Calu3 (cell line): Measurements from ENCODE around the gene ARMC2. TPM values are rescaled to one million over a fixed set of nuclear protein-coding genes. Genes with fewer than 3 reads are reported as not detected.
A peak's percentile ranks its signal among the peaks of the same experiment; 100 is the strongest.

Experiments used
- BruUV-seq: library from RNA; stranded (reverse); fragments of 400-500 nt; replicated peaks from 2 replicates; lab custom pipeline; 2021; lab: Mats Ljungman, UMichigan
- CTCF ChIA-PET: fragments of 300-600 bp; sonication (Branson Sonifier 250); formaldehyde crosslinking; loops from one replicate; lab custom pipeline; 2022; ENCODE audit warnings: antibody characterized with exemption; lab: Charles Lee
- DNase-seq: peaks from one replicate; pipeline ENCODE4 v3.0.0; 2022
- H3K27ac Mint-ChIP-seq: one replicate; pipeline ENCODE4 v1.8.0; 2022; ENCODE audit warnings: mixed read lengths; ENCODE audit not compliant: unreplicated experiment
- H3K27me3 Mint-ChIP-seq: one replicate; pipeline ENCODE4 v1.8.0; 2022; ENCODE audit warnings: mixed read lengths; ENCODE audit not compliant: unreplicated experiment
- H3K36me3 Mint-ChIP-seq: one replicate; pipeline ENCODE4 v1.8.0; 2022; ENCODE audit warnings: mild to moderate bottlenecking, moderate library complexity, mixed read lengths; ENCODE audit not compliant: insufficient read depth, unreplicated experiment
- H3K4me1 Mint-ChIP-seq: one replicate; pipeline ENCODE4 v1.8.0; 2022; ENCODE audit warnings: mild to moderate bottlenecking, low read depth, mixed read lengths; ENCODE audit not compliant: unreplicated experiment
- H3K4me3 Mint-ChIP-seq: one replicate; pipeline ENCODE4 v1.8.0; 2022; ENCODE audit warnings: mild to moderate bottlenecking, low read depth, moderate library complexity, mixed read lengths; ENCODE audit not compliant: unreplicated experiment
- H3K9me3 Mint-ChIP-seq: one replicate; pipeline ENCODE4 v1.8.0; 2022; ENCODE audit warnings: low read depth, mixed read lengths; ENCODE audit not compliant: unreplicated experiment
- intact Hi-C: fragments of 100-400 bp; cut with micrococcal nuclease; formaldehyde crosslinking; loops from one replicate; pipeline ENCODE4 v1.10.0; 2022; ENCODE audit not compliant: unreplicated experiment
- total RNA-seq: library from RNA; stranded (reverse); gene quantifications from 2 replicates; pipeline ENCODE4 v1.2.3, GENCODE V29; 2022
- TF ChIP-seq, protein P1 (sequence below): fragments of 200-600 bp; IDR thresholded peaks from one replicate; pipeline ENCODE4 v1.8.0; 2022; ENCODE audit warnings: antibody characterized with exemption; ENCODE audit not compliant: unreplicated experiment

ARMC2 gene
- total RNA-seq, 1 experiment from 2014 or later: 7.1 TPM

DNA sequence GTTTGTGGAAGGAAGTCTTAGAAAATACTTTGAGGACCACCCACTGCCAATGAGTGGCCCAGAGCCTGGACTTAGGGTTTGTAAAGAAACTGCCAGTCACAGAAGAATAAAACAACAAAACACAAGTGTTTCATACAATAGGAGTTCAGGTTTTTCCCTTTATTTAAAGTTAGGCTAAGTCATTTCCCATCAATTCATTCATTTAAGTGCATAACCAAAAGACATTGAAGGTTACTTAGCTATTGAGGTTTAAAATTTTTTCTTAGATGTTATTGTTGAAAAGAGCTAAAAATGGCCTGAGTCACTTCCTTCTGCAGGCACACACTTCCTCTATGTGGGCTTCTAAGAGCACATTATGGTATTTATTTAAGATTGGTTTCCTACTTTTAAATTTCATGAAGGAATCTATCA is 54.2 kb downstream of the ARMC2 start:
- Mint-ChIP-seq H3K27ac (no peak overlapping the region), H3K9me3 (no peaks in the 10 kb centered on the region), H3K27me3 (no peaks in the 10 kb centered on the region), H3K4me1 (peaks cover 9% of the 10 kb centered on the region), H3K36me3 (no peaks in the 10 kb centered on the region), H3K4me3 (no peak overlapping the region)
- no TSS peak for BruUV-seq
- DNase-seq: no peak
- CTCF ChIA-PET: interaction anchor here (0.6 kb wide), 1 partner anchor 171 kb away, joined by 3 read pairs; no protein-coding TSS in a partner anchor
- intact Hi-C loops: loop anchor here (2.0 kb wide), 1 partner anchor 148 kb away; no protein-coding TSS in a partner anchor
- TF ChIP-seq, protein P1, sequence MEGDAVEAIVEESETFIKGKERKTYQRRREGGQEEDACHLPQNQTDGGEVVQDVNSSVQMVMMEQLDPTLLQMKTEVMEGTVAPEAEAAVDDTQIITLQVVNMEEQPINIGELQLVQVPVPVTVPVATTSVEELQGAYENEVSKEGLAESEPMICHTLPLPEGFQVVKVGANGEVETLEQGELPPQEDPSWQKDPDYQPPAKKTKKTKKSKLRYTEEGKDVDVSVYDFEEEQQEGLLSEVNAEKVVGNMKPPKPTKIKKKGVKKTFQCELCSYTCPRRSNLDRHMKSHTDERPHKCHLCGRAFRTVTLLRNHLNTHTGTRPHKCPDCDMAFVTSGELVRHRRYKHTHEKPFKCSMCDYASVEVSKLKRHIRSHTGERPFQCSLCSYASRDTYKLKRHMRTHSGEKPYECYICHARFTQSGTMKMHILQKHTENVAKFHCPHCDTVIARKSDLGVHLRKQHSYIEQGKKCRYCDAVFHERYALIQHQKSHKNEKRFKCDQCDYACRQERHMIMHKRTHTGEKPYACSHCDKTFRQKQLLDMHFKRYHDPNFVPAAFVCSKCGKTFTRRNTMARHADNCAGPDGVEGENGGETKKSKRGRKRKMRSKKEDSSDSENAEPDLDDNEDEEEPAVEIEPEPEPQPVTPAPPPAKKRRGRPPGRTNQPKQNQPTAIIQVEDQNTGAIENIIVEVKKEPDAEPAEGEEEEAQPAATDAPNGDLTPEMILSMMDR: no peak

DNA sequence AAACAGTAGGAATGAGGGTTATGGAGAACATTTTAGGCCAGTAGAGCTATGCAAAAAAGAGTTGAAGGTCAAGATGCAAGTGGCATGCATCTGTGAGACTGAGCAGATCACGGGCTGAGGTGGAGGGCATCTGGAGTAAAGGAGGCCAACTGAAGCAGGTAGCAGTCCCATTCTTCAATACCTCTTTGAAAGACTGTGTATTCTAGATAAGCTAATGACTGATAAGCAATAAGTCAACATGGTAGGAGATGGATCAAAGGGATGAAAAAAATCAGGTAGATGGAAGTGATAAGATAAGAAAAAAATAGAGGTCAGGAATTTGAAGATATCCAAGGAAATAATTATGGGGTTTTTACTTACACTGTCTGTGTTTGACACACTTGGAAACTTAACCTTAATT is 55.6 kb downstream of the ARMC2 start:
- CTCF ChIA-PET: interaction anchor here (1.2 kb wide), 1 partner anchor 15 kb away, joined by 4 read pairs; no protein-coding TSS in a partner anchor
- H3K27ac Mint-ChIP-seq: no peak overlapping the region
- no peaks in the 10 kb centered on the region for H3K9me3 Mint-ChIP-seq
- no peaks in the 10 kb centered on the region for H3K36me3 Mint-ChIP-seq
- no peaks in the 10 kb centered on the region for H3K27me3 Mint-ChIP-seq
- no TSS peak for BruUV-seq
- H3K4me1 Mint-ChIP-seq: peaks cover 9% of the 10 kb centered on the region
- intact Hi-C loops: loop anchor here (2.0 kb wide), 1 partner anchor 147 kb away; no protein-coding TSS in a partner anchor
- TF ChIP-seq, protein P1: no peak
- DNase-seq: no peak
- H3K4me3 Mint-ChIP-seq: no peak overlapping the region

DNA sequence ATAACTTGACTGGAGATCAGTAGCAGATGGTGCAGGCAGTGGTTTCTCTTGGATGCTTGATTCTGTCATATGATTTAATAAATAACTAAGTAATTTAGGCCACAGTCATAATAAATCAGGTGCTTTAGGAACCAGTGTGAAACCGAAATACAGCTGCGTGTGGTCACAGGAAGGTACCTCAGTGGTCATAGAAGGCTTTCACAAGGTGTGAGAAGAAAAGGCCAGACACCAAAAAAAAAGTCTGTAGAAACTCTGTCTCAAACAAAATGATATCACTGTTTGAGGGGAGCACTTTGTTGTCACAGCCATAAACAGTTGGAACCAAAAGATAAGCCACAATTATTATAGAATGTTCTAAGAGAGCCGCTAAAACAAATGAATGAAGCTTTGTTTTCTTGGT is 56.5 kb downstream of the ARMC2 start:
- no TSS peak for BruUV-seq
- CTCF ChIA-PET: interaction anchor here (0.6 to 1.2 kb wide), 3 partner anchors 10 to 247 kb away, joined by 3 to 4 read pairs (median 4); no protein-coding TSS in a partner anchor
- H3K4me1 Mint-ChIP-seq: peaks cover 9% of the 10 kb centered on the region
- TF ChIP-seq, protein P1: no peak
- no peaks in the 10 kb centered on the region for H3K36me3 Mint-ChIP-seq
- H3K27me3 Mint-ChIP-seq: no peaks in the 10 kb centered on the region
- DNase-seq: no peak
- no peak overlapping the region for H3K4me3 Mint-ChIP-seq
- no peaks in the 10 kb centered on the region for H3K9me3 Mint-ChIP-seq
- intact Hi-C loops: no loop called here
- H3K27ac Mint-ChIP-seq: no peak overlapping the region

DNA sequence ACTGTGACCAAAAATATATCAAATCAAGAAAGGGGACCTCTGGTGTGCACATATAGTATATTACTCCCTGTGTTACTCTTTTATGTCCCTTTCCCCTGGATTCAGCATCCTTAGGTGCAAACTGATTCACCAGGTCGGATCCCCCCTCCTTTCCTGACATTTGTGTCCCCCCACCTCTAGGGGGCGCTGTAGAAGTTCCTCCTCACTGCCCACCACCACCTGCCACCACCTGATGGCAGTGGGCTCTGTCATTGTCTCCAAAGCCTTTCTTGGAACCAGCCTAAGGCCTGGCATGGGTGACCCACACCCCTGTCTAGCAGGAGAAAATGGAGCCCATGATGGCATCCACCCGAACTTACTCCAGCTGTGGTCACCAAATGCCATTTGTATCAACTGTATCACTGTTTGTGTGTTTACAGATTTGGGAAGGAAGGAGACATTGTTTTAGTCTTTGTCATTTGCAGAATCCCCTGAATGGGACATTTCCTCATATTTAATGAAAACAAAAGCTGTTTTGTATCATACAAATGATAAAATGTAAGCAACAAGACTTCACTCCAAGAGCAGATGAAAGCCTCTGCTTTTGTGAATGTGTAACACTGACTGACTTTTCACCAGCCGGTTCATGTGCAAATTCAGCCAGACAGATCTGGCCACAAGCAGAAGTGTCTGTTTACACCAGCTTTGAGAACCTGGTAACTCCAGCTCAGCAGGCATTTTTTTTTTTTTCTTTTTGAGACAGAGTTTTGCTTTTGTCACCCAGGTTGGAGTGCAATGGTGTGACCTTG is 66.2 kb downstream of the ARMC2 start:
- peak; percentile 64 for DNase-seq
- TF ChIP-seq, protein P1: peak; percentile 54
- Mint-ChIP-seq H3K36me3 (no peaks in the 10 kb centered on the region), H3K4me3 (no peak overlapping the region), H3K27ac (no peak overlapping the region), H3K27me3 (no peaks in the 10 kb centered on the region), H3K9me3 (no peaks in the 10 kb centered on the region), H3K4me1 (no peaks in the 10 kb centered on the region)
- no TSS peak for BruUV-seq
- intact Hi-C loops: no loop called here
- CTCF ChIA-PET: interaction anchor here (1.4 kb wide), 1 partner anchor 9 kb away, joined by 3 read pairs; no protein-coding TSS in a partner anchor
